H9 (cell line): ENCODE data around the gene ITPK1. TPM values are rescaled to one million over a fixed set of nuclear protein-coding genes. Genes with fewer than 3 reads are reported as not detected.

Source experiments
- DNase-seq: peaks from one replicate; pipeline ENCODE4 v3.0.0-alpha.2; 2017
- H2AFZ ChIP-seq: one replicate; pipeline ENCODE4 v1.6.1; 2013; ENCODE audit warnings: mild to moderate bottlenecking, low read length, control low read depth, moderate library complexity
- H2AK5ac ChIP-seq: 2 replicates; pipeline ENCODE4 v1.6.1; 2013; ENCODE audit warnings: low read length, control low read depth, mixed read lengths; ENCODE audit not compliant: insufficient read length
- H2BK120ac ChIP-seq: one replicate; pipeline ENCODE4 v1.6.1; 2013; ENCODE audit warnings: low read depth, mild to moderate bottlenecking, low read length, control low read depth, inconsistent platforms; ENCODE audit not compliant: poor library complexity, severe bottlenecking
- H2BK12ac ChIP-seq: 2 replicates; pipeline ENCODE4 v1.6.1; 2013; ENCODE audit warnings: low read length, control low read depth, mixed read lengths, low read depth; ENCODE audit not compliant: insufficient read length
- H2BK15ac ChIP-seq: 2 replicates; pipeline ENCODE4 v1.6.1; 2013; ENCODE audit warnings: low read depth, low read length, control low read depth
- H2BK20ac ChIP-seq: one replicate; pipeline ENCODE4 v1.6.1; 2013; ENCODE audit warnings: low read depth, mild to moderate bottlenecking, low read length, control low read depth, inconsistent platforms; ENCODE audit not compliant: poor library complexity, severe bottlenecking
- H2BK5ac ChIP-seq: 2 replicates; pipeline ENCODE4 v1.6.1; 2013; ENCODE audit warnings: low read length, control low read depth, mixed read lengths; ENCODE audit not compliant: insufficient read length
- H3K14ac ChIP-seq: 2 replicates; pipeline ENCODE4 v1.6.1; 2013; ENCODE audit warnings: low read length, control low read depth; ENCODE audit not compliant: insufficient read depth
- H3K18ac ChIP-seq: 2 replicates; pipeline ENCODE4 v1.6.1; 2013; ENCODE audit warnings: low read depth, mild to moderate bottlenecking, mixed read lengths, low read length, control low read depth; ENCODE audit not compliant: insufficient read length
- H3K23ac ChIP-seq: 2 replicates; pipeline ENCODE4 v1.6.1; 2013; ENCODE audit warnings: low read length, control low read depth, mixed read lengths, low read depth; ENCODE audit not compliant: insufficient read length
- H3K23me2 ChIP-seq: 2 replicates; pipeline ENCODE4 v1.6.1; 2013; ENCODE audit warnings: low read depth, mild to moderate bottlenecking, mixed read lengths, low read length, control low read depth; ENCODE audit not compliant: insufficient read length, poor library complexity, severe bottlenecking
- H3K27ac ChIP-seq: 2 replicates; pipeline ENCODE4 v1.5.1; 2013; ENCODE audit warnings: low read length, control low read depth, mixed read lengths, low read depth; ENCODE audit not compliant: insufficient read length
- H3K27me3 ChIP-seq: 2 replicates; pipeline ENCODE4 v1.6.1; 2013; ENCODE audit warnings: low read length, control low read depth, inconsistent platforms; ENCODE audit not compliant: insufficient read depth
- H3K4ac ChIP-seq: 2 replicates; pipeline ENCODE4 v1.6.1; 2013; ENCODE audit warnings: low read depth, mild to moderate bottlenecking, control low read depth, inconsistent platforms, low read length, moderate library complexity
- H3K4me1 ChIP-seq: 2 replicates; pipeline ENCODE4 v1.6.1; 2013; ENCODE audit warnings: low read length, control low read depth, inconsistent platforms; ENCODE audit not compliant: insufficient read depth
- H3K4me2 ChIP-seq: 2 replicates; pipeline ENCODE4 v1.6.1; 2013; ENCODE audit warnings: low read length, control low read depth, mixed read lengths; ENCODE audit not compliant: insufficient read length, insufficient read depth
- H3K56ac ChIP-seq: 2 replicates; pipeline ENCODE4 v1.6.1; 2013; ENCODE audit warnings: low read depth, mild to moderate bottlenecking, mixed read lengths, low read length, control low read depth; ENCODE audit not compliant: insufficient read length
- H3K79me1 ChIP-seq: 2 replicates; pipeline ENCODE4 v1.6.1; 2013; ENCODE audit warnings: low read depth, mild to moderate bottlenecking, moderate library complexity, low read length, control low read depth, inconsistent platforms; ENCODE audit not compliant: insufficient read depth, poor library complexity, severe bottlenecking
- H3K79me2 ChIP-seq: 2 replicates; pipeline ENCODE4 v1.6.1; 2013; ENCODE audit warnings: low read length, control low read depth, inconsistent platforms; ENCODE audit not compliant: insufficient read depth
- H3K9ac ChIP-seq: 2 replicates; pipeline ENCODE4 v1.6.1; 2013; ENCODE audit warnings: low read length, control low read depth, mixed read lengths; ENCODE audit not compliant: insufficient read length; ENCODE audit errors: extremely low read depth
- H3K9me3 ChIP-seq: one replicate; pipeline ENCODE4 v1.6.1; 2013; ENCODE audit warnings: low read depth, low read length, inconsistent platforms; ENCODE audit not compliant: control insufficient read depth
- H3T11ph ChIP-seq: one replicate; pipeline ENCODE4 v1.6.1; 2013; ENCODE audit warnings: mild to moderate bottlenecking, low read length, control low read depth, inconsistent platforms
- H4K20me1 ChIP-seq: one replicate; pipeline ENCODE4 v1.6.1; 2013; ENCODE audit not compliant: control insufficient read depth, insufficient read length, insufficient read depth
- H4K5ac ChIP-seq: 2 replicates; pipeline ENCODE4 v1.6.1; 2013; ENCODE audit warnings: low read depth, mild to moderate bottlenecking, mixed read lengths, low read length, control low read depth; ENCODE audit not compliant: insufficient read length
- H4K8ac ChIP-seq: replicated peaks from 2 replicates; pipeline ENCODE4 v1.6.1; 2013; ENCODE audit warnings: low read length, control low read depth, mixed read lengths, low read depth; ENCODE audit not compliant: insufficient read length
- H4K91ac ChIP-seq: 2 replicates; pipeline ENCODE4 v1.6.1; 2013; ENCODE audit warnings: low read depth, mild to moderate bottlenecking, moderate library complexity, mixed read lengths, low read length, control low read depth; ENCODE audit not compliant: insufficient read length
- H3K27ac Mint-ChIP-seq, 3 experiments: 2 replicates in 2 of 3; 3 replicates in 1 of 3; pipeline ENCODE4 v1.8.0; 2020 to 2021; ENCODE audit warnings: mixed read lengths in 3 of 3, mild to moderate bottlenecking in 1 of 3, moderate library complexity in 1 of 3
- H3K27me3 Mint-ChIP-seq: 2 replicates; pipeline ENCODE4 v1.8.0; 2021; ENCODE audit warnings: low read depth, mild to moderate bottlenecking, moderate library complexity, mixed read lengths
- H3K36me3 Mint-ChIP-seq, 3 experiments: 2 replicates in 2 of 3; 3 replicates in 1 of 3; pipeline ENCODE4 v1.8.0; 2020 to 2021; ENCODE audit warnings: low read depth in 3 of 3, mixed read lengths in 3 of 3; ENCODE audit not compliant: insufficient read depth in 1 of 3
- H3K4me1 Mint-ChIP-seq, 2 experiments: 2 replicates each; pipeline ENCODE4 v1.8.0; 2020; ENCODE audit warnings: mixed read lengths in 2 of 2
- H3K4me3 Mint-ChIP-seq, 2 experiments: 2 replicates in 1 of 2; 3 replicates in 1 of 2; pipeline ENCODE4 v1.8.0; 2020 to 2021; ENCODE audit warnings: mild to moderate bottlenecking in 2 of 2, mixed read lengths in 2 of 2, moderate library complexity in 1 of 2
- H3K9me3 Mint-ChIP-seq, 2 experiments: 2 replicates in 1 of 2; 3 replicates in 1 of 2; pipeline ENCODE4 v1.8.0; 2020; ENCODE audit warnings: mild to moderate bottlenecking in 2 of 2, mixed read lengths in 2 of 2, moderate library complexity in 1 of 2
- CTCF ChIP-seq: fragments of 200-600 bp; sonication (generic); conservative IDR thresholded peaks from 3 replicates; pipeline ENCODE4 v1.8.0; 2021; ENCODE audit warnings: antibody characterized with exemption, mild to moderate bottlenecking
- WGBS: extraction: QIAGEN DNeasy Blood & Tissue Kit; methylation state at CpG from one replicate; pipeline ENCODE4 v1.1.7; 2013; ENCODE audit warnings: missing lambda C conversion rate, low lambda C conversion rate, mixed read lengths; ENCODE audit not compliant: insufficient read length; ENCODE audit errors: extremely low coverage; 5-methylcytosine and 5-hydroxymethylcytosine counted together
- total RNA-seq: library from RNA; stranded (reverse); gene quantifications from 2 replicates; pipeline ENCODE4 v1.2.1, GENCODE V29; 2021

Gene ITPK1
- total RNA-seq, 1 experiment from 2014 or later, result 92.7 TPM

- H2BK5ac ChIP-seq, result no peak overlapping the region
- H2AK5ac ChIP-seq, result no peak overlapping the region
- no peak for DNase-seq
- H4K5ac ChIP-seq, result no peak overlapping the region
- no peak overlapping the region for H2BK20ac ChIP-seq
- Mint-ChIP-seq H3K4me1 (peaks cover 2 to 11% of the 10 kb centered on the region in 2 experiments; a peak in 3 of 4 replicates), H3K36me3 (no peaks in the 10 kb centered on the region), H3K27ac (no peak overlapping the region), H3K9me3 (no peaks in the 10 kb centered on the region), H3K4me3 (no peak overlapping the region), H3K27me3 (no peaks in the 10 kb centered on the region; the same call in 1 of the 2 replicates)
- H3K27ac ChIP-seq, result no peak overlapping the region
- H2BK15ac ChIP-seq, result no peak overlapping the region
- H2BK120ac ChIP-seq, result no peak overlapping the region
- no peak overlapping the region for H2BK12ac ChIP-seq
- H3K9ac ChIP-seq, result no peak overlapping the region
- no peak overlapping the region for H3K4ac ChIP-seq
- no peak overlapping the region for H2AFZ ChIP-seq
- H3K18ac ChIP-seq, result no peak overlapping the region
- H3K79me1 ChIP-seq, result no peaks in the 10 kb centered on the region
- no peak overlapping the region for H3T11ph ChIP-seq
- no peak overlapping the region for H3K56ac ChIP-seq
- H3K27me3 ChIP-seq, result no peaks in the 10 kb centered on the region
- H3K23me2 ChIP-seq, result no peaks in the 10 kb centered on the region
- TF ChIP-seq CTCF, result no peak
- H4K20me1 ChIP-seq, result no peaks in the 10 kb centered on the region
- no peak overlapping the region for H3K14ac ChIP-seq
- H3K79me2 ChIP-seq, result no peaks in the 10 kb centered on the region
- WGBS, result no CpG with 5 or more reads among the region's 16 CpGs
- no peaks in the 10 kb centered on the region; the same call in 1 of the 2 replicates for H3K4me1 ChIP-seq
- no peak overlapping the region for H4K8ac ChIP-seq
- no peak overlapping the region for H3K4me2 ChIP-seq
- H3K23ac ChIP-seq, result no peak overlapping the region
- no peak overlapping the region for H4K91ac ChIP-seq
- no peaks in the 10 kb centered on the region for H3K9me3 ChIP-seq
Measured at GRCh38 chr14:93150227-93151208, 34.8 kb upstream of the ITPK1 start.
